VCaP (cell line): ENCODE results near the gene SNX27.
A peak's percentile ranks its signal among the peaks of the same experiment; 100 is the strongest.

ENCODE experiments used
- H3K27ac ChIP-seq: fragments of 450-650 bp; 2 replicates; pipeline ENCODE4 v1.5.1; 2017
- CTCF ChIP-seq: fragments of 450-650 bp; conservative IDR thresholded peaks from 2 replicates; pipeline ENCODE4 v1.5.1; 2017; ENCODE audit warnings: mild to moderate bottlenecking, moderate library complexity

SNX27 gene

DNA sequence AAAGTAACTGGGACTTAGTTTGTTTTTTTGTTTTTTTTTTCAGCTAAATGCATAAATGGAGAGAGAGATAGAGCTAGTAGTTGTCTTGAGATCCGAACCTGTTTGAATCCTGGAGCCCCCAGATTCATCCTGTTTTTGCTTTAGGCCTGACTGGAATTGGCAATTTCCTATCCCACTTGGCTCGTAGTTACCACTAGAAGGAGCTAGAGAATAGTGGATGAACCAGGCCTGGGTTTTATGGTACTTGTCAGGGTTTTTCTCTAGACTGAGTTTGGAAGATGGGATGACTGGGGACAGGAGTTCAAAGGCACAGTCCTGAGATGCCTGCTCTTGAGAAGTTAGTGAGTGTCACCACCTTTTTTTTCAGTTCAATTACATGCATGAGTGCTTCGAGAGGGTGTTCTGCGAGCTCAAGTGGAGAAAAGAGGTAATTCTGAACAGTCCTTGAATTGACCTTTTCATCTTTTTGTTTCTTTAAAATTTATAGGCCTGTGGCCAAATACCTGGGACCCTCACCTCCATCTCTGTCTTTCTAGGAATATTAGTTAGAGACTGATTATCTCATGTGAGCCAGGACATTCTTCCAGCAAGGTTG is 81.3 kb downstream of the SNX27 start:
- peak; percentile 94 for TF ChIP-seq CTCF
- H3K27ac ChIP-seq = no peak overlapping the region

DNA sequence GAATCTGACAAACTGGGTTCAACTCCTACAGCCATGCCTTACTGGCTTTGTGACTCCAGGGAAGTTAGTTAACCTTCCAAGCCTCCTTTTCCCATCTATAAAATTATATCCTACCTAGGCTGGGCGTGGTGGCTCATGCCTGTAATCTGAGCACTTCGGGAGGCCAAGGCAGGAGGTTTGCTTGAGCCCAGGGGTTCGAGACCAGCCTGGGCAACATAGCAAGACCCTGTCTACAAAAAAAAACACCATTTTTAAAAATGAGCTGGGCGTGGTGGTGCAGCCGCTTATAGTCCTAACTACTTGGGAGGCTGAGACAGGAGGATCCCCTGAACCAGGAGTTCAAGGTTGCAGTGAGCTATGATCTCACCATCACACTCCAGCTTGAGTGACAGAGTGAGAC is 89.7 kb downstream of the SNX27 start:
- H3K27ac ChIP-seq = no peak overlapping the region
- no peak for TF ChIP-seq CTCF

- TF ChIP-seq CTCF = no peak
- no peak overlapping the region for H3K27ac ChIP-seq
These were observed 91.1 kb downstream of the SNX27 start for GRCh38 chr1:151702936-151703335.

- no peak overlapping the region for H3K27ac ChIP-seq
- TF ChIP-seq CTCF = no peak
These were observed 92.0 kb downstream of the SNX27 start for GRCh38 chr1:151703813-151704212.

DNA sequence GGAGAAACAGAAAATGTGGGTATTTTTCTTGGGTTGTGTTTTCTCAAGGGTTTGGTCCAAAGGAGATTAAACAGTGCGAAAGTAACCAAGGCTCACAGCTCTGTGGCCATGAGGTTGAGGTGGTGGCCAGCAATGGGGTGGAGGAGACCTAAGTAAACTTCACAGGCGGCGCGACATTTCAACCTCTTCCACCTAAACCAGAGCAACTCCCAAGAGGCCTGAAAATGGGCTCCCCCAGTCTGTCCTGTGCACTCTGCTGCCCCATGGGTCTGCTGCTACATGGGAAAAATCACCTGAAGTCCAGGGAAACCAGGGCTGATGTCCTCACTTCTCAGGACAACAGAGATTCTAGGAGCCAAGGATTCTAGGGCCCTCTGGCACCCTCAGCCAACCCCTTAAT is 92.4 kb downstream of the SNX27 start:
- no peak for TF ChIP-seq CTCF
- H3K27ac ChIP-seq = no peak overlapping the region

DNA sequence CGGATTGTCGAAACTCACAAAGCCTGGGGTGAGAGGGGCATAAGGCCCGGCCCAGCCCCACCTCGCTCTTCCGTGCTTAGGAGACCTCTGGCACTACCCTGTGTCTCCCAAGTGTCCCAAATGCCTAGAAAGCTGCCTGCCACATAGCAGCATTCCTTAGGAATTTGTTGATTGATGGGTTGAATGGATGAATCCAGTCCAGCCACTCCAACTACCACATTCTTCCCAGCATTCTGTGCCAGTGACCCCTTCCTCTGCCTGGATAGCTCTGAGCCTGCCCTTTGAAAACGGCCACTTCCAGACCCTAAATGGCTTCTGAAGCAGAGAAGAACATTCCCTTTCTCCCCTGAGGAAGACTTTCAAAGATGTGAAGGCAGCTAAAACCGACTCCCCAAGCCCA is 93.3 kb downstream of the SNX27 start:
- no peak overlapping the region for H3K27ac ChIP-seq
- no peak for TF ChIP-seq CTCF

- no peak for TF ChIP-seq CTCF
- no peak overlapping the region for H3K27ac ChIP-seq
These were observed 94.1 kb downstream of the SNX27 start for GRCh38 chr1:151705753-151706463.
